Suprapubic skin (tissue), 3 donors: ENCODE measurements around the gene CALCB.

ENCODE experiments used
- EP300 ChIP-seq: sonication (generic); formaldehyde crosslinking; IDR thresholded peaks from one replicate; pipeline ENCODE4 v1.6.1; 2017; ENCODE audit warnings: antibody characterized with exemption
- POLR2A ChIP-seq, 2 donors: fragments of 450-650 bp; IDR thresholded peaks; one replicate each; pipeline ENCODE4 v1.6.1; 2017; ENCODE audit warnings: antibody characterized with exemption in 2 of 2, mild to moderate bottlenecking in 2 of 2, moderate library complexity in 2 of 2
- TF ChIP-seq, protein P1 (sequence below), 2 donors: fragments of 200-600 bp in 1 of 2; fragments of 450-650 bp in 1 of 2; sonication (generic) in 1 of 2; IDR thresholded peaks; one replicate each; pipeline ENCODE4 v1.5.1; 2016 to 2019; ENCODE audit warnings: antibody characterized with exemption in 2 of 2, mild to moderate bottlenecking in 1 of 2, moderate library complexity in 1 of 2

DNA sequence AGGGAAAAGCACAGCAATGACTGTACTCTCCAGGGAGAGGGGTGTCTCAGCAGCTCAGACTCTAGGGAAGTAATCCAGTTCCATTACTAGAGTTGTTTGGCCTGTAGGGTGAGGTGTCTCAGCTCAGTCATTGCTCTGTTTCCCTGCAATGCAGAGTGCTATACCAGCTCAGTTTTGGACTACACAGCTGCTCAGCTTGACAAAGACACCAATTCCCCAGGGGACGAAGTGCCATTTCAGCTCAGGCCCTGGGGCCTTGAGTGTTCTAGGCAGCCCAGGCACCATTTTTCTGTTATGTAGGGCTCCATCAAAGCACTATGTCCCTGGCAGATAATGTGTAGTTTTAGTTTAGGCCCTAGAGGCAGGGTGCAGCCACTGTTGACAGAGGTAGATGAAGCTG, 18.2 kb downstream of the CALCB start:
- TF ChIP-seq, protein P1, sequence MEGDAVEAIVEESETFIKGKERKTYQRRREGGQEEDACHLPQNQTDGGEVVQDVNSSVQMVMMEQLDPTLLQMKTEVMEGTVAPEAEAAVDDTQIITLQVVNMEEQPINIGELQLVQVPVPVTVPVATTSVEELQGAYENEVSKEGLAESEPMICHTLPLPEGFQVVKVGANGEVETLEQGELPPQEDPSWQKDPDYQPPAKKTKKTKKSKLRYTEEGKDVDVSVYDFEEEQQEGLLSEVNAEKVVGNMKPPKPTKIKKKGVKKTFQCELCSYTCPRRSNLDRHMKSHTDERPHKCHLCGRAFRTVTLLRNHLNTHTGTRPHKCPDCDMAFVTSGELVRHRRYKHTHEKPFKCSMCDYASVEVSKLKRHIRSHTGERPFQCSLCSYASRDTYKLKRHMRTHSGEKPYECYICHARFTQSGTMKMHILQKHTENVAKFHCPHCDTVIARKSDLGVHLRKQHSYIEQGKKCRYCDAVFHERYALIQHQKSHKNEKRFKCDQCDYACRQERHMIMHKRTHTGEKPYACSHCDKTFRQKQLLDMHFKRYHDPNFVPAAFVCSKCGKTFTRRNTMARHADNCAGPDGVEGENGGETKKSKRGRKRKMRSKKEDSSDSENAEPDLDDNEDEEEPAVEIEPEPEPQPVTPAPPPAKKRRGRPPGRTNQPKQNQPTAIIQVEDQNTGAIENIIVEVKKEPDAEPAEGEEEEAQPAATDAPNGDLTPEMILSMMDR (IDR thresholded peaks at IDR 0.05), result no peak
- TF ChIP-seq POLR2A (IDR thresholded peaks at IDR 0.05), result no peak
- TF ChIP-seq EP300, result no peak
